Caco-2 (cell line): Measurements from ENCODE around the gene TMPRSS6. TPM values are rescaled to one million over a fixed set of nuclear protein-coding genes. Genes with fewer than 3 reads are reported as not detected.

Source experiments
- BruUV-seq: library from RNA; stranded (reverse); fragments of 400-500 nt; replicated peaks from 2 replicates; lab custom pipeline; 2021; lab: Mats Ljungman, UMichigan
- CTCF ChIA-PET: fragments of 300-600 bp; sonication (Branson Sonifier 250); formaldehyde crosslinking; loops from one replicate; lab custom pipeline; 2022; ENCODE audit warnings: antibody characterized with exemption; lab: Charles Lee
- POLR2A ChIA-PET: fragments of 300-600 bp; sonication (Branson Sonifier 250); formaldehyde crosslinking; loops from one replicate; lab custom pipeline; 2022; ENCODE audit warnings: antibody characterized with exemption; lab: Charles Lee
- DNase-seq, 2 experiments: peaks; one replicate each; pipeline versions ENCODE4 v3.0.0 to v3.0.0-alpha.2; 2020 to 2022
- H3K27me3 ChIP-seq: replicated peaks from 2 replicates; pipeline ENCODE4 v1.6.0; 2011; ENCODE audit warnings: low read length; ENCODE audit not compliant: control insufficient read depth, insufficient read depth
- H3K36me3 ChIP-seq: 2 replicates; pipeline ENCODE4 v1.5.1; 2011; ENCODE audit warnings: low read length; ENCODE audit not compliant: control insufficient read depth, insufficient read depth
- H3K4me1 ChIP-seq: fragments of 250-450 bp; sonication (Bioruptor Pico); 2 replicates; pipeline ENCODE4 v1.5.1; 2020; ENCODE audit warnings: mild to moderate bottlenecking
- H3K4me3 ChIP-seq: 2 replicates; pipeline ENCODE4 v1.5.1; 2011; ENCODE audit warnings: low read depth, mild to moderate bottlenecking, control low read depth, low read length
- H3K9me3 ChIP-seq: fragments of 250-450 bp; sonication (Bioruptor Pico); 2 replicates; pipeline ENCODE4 v1.5.1; 2020; ENCODE audit warnings: mild to moderate bottlenecking, moderate library complexity
- H3K27ac Mint-ChIP-seq: one replicate; pipeline ENCODE4 v1.8.0; 2022; ENCODE audit warnings: mixed read lengths; ENCODE audit not compliant: unreplicated experiment
- H3K27me3 Mint-ChIP-seq: one replicate; pipeline ENCODE4 v1.8.0; 2022; ENCODE audit warnings: mixed read lengths; ENCODE audit not compliant: insufficient read depth, unreplicated experiment
- H3K36me3 Mint-ChIP-seq: one replicate; pipeline ENCODE4 v1.8.0; 2022; ENCODE audit warnings: mild to moderate bottlenecking, mixed read lengths; ENCODE audit not compliant: insufficient read depth, unreplicated experiment
- H3K4me1 Mint-ChIP-seq: one replicate; pipeline ENCODE4 v1.8.0; 2022; ENCODE audit warnings: low read depth, mixed read lengths; ENCODE audit not compliant: unreplicated experiment
- H3K4me3 Mint-ChIP-seq: one replicate; pipeline ENCODE4 v1.8.0; 2022; ENCODE audit warnings: mild to moderate bottlenecking, moderate library complexity, mixed read lengths; ENCODE audit not compliant: unreplicated experiment
- H3K9me3 Mint-ChIP-seq: one replicate; pipeline ENCODE4 v1.8.0; 2022; ENCODE audit warnings: mixed read lengths; ENCODE audit not compliant: unreplicated experiment
- CTCF ChIP-seq, 2 experiments: fragments of 200-600 bp in 1 of 2; IDR thresholded peaks; 1 replicate in 1 of 2; 2 replicates in 1 of 2; pipeline versions ENCODE4 v1.5.1 to v1.8.0; 2011 to 2022; ENCODE audit warnings: antibody characterized with exemption in 1 of 2, control low read depth in 1 of 2, inconsistent platforms in 1 of 2, low read depth in 1 of 2, low read length in 1 of 2, mild to moderate bottlenecking in 1 of 2, moderate library complexity in 1 of 2; ENCODE audit not compliant: insufficient read depth in 1 of 2, severe bottlenecking in 1 of 2, unreplicated experiment in 1 of 2
- intact Hi-C: fragments of 100-400 bp; cut with micrococcal nuclease; formaldehyde crosslinking; loops from one replicate; pipeline ENCODE4 v1.10.0; 2022; ENCODE audit not compliant: unreplicated experiment
- total RNA-seq: library from RNA; stranded (reverse); gene quantifications from 2 replicates; pipeline ENCODE4 v1.2.3, GENCODE V29; 2022

Gene TMPRSS6
- total RNA-seq, 1 experiment from 2014 or later: 1.6 TPM

- Mint-ChIP-seq H3K4me3 (peak overlapping the region; percentile 39), H3K27ac (peak overlapping the region; percentile 59), H3K4me1 (peaks cover 20% of the 10 kb centered on the region), H3K9me3 (no peaks in the 10 kb centered on the region), H3K27me3 (no peaks in the 10 kb centered on the region), H3K36me3 (no peaks in the 10 kb centered on the region)
- DNase-seq: no peak
- H3K36me3 ChIP-seq: no peaks in the 10 kb centered on the region
- no peaks in the 10 kb centered on the region for H3K9me3 ChIP-seq
- H3K27me3 ChIP-seq: no peaks in the 10 kb centered on the region
- ChIA-PET CTCF (interaction anchor here (0.6 to 2.9 kb wide), 12 partner anchors 9 to 459 kb away, joined by 3 to 45 read pairs (median 4); partner anchors contain the start of genes MPST and TST), POLR2A (interaction anchor here (1.3 to 2.5 kb wide), 3 partner anchors 12 to 514 kb away, joined by 3 to 22 read pairs (median 17); partner anchors contain the start of genes EIF3D, MPST and TST)
- peaks cover 27% of the 10 kb centered on the region for H3K4me1 ChIP-seq
- intact Hi-C loops: no loop called here
- no TSS peak for BruUV-seq
- no peak overlapping the region for H3K4me3 ChIP-seq
- no peak for TF ChIP-seq CTCF (IDR thresholded peaks at IDR 0.05; ENCODE audit: insufficient read depth in 1 of 2, low read depth in 1 of 2, low read length in 1 of 2, severe bottlenecking in 1 of 2, unreplicated experiment in 1 of 2)
Observed at GRCh38 chr22:37043209-37043827, 66.2 kb downstream of the TMPRSS6 start.

GRCh38 chr22:37039466-37039865 lies 70.0 kb downstream of the TMPRSS6 start:
- H3K36me3 ChIP-seq: no peaks in the 10 kb centered on the region
- peaks cover 28% of the 10 kb centered on the region for H3K4me1 ChIP-seq
- H3K4me3 Mint-ChIP-seq: no peak overlapping the region
- H3K4me3 ChIP-seq: no peak overlapping the region
- H3K9me3 ChIP-seq: no peaks in the 10 kb centered on the region
- BruUV-seq: no TSS peak
- no peak for TF ChIP-seq CTCF (IDR thresholded peaks at IDR 0.05; ENCODE audit: insufficient read depth in 1 of 2, low read depth in 1 of 2, low read length in 1 of 2, severe bottlenecking in 1 of 2, unreplicated experiment in 1 of 2)
- no peaks in the 10 kb centered on the region for H3K27me3 Mint-ChIP-seq
- H3K27me3 ChIP-seq: no peaks in the 10 kb centered on the region
- no peak overlapping the region for H3K27ac Mint-ChIP-seq
- ChIA-PET POLR2A (no interaction called here), CTCF (no interaction called here)
- intact Hi-C loops: no loop called here
- no peaks in the 10 kb centered on the region for H3K9me3 Mint-ChIP-seq
- peaks cover 28% of the 10 kb centered on the region for H3K4me1 Mint-ChIP-seq
- no peak for DNase-seq
- peaks cover 5% of the 10 kb centered on the region for H3K36me3 Mint-ChIP-seq

- BruUV-seq: no TSS peak
- TF ChIP-seq CTCF (IDR thresholded peaks at IDR 0.05; ENCODE audit: insufficient read depth in 1 of 2, low read depth in 1 of 2, low read length in 1 of 2, severe bottlenecking in 1 of 2, unreplicated experiment in 1 of 2): no peak
- Mint-ChIP-seq H3K27ac (no peak overlapping the region), H3K9me3 (no peaks in the 10 kb centered on the region), H3K4me1 (peaks cover 29% of the 10 kb centered on the region), H3K36me3 (peaks cover 20% of the 10 kb centered on the region), H3K27me3 (no peaks in the 10 kb centered on the region), H3K4me3 (no peak overlapping the region)
- CTCF ChIA-PET: no interaction called here
- peaks cover 26% of the 10 kb centered on the region for H3K4me1 ChIP-seq
- H3K36me3 ChIP-seq: no peaks in the 10 kb centered on the region
- DNase-seq: no peak
- no peaks in the 10 kb centered on the region for H3K9me3 ChIP-seq
- intact Hi-C loops: no loop called here
- POLR2A ChIA-PET: no interaction called here
- no peaks in the 10 kb centered on the region for H3K27me3 ChIP-seq
- no peak overlapping the region for H3K4me3 ChIP-seq
Observed at GRCh38 chr22:37037669-37038068, 71.8 kb downstream of the TMPRSS6 start.
